Suprapubic skin (tissue), 3 donors: ENCODE data around the gene SRPK3.
"Not testable (repeated sequence)": the region's sequence is repeated elsewhere in the genome, so short reads cannot be mapped to it uniquely, and the experiment has no call there.

Experiments
- EP300 ChIP-seq: sonication (generic); formaldehyde crosslinking; IDR thresholded peaks from one replicate; pipeline ENCODE4 v1.6.1; 2017; ENCODE audit warnings: antibody characterized with exemption
- POLR2A ChIP-seq, 2 donors: fragments of 450-650 bp; IDR thresholded peaks; one replicate each; pipeline ENCODE4 v1.6.1; 2017; ENCODE audit warnings: antibody characterized with exemption in 2 of 2, mild to moderate bottlenecking in 2 of 2, moderate library complexity in 2 of 2
- TF ChIP-seq, protein P1 (sequence below), 2 donors: fragments of 200-600 bp in 1 of 2; fragments of 450-650 bp in 1 of 2; sonication (generic) in 1 of 2; IDR thresholded peaks; one replicate each; pipeline ENCODE4 v1.5.1; 2016 to 2019; ENCODE audit warnings: antibody characterized with exemption in 2 of 2, mild to moderate bottlenecking in 1 of 2, moderate library complexity in 1 of 2

DNA sequence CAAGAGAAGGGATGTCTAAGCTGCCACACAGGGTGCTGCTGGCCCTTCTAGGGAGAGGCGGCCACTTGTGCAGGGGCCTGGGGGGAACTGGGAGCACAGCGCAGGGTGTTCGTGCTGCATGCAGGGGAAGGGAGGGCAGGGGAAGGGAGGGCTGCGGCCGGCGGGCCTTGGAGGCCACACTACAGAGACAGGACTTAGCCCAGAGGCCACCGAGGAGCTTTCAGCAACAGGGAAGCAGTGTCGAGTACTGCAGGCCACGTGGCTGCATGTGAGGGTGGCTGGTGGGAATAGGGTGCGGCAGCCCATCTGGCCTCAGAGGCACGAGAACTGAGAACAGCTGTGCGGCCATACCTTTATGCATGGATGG is 35.8 kb upstream of the SRPK3 start:
- not testable (repeated sequence) for TF ChIP-seq POLR2A (IDR thresholded peaks at IDR 0.05); EP300
- TF ChIP-seq, protein P1, sequence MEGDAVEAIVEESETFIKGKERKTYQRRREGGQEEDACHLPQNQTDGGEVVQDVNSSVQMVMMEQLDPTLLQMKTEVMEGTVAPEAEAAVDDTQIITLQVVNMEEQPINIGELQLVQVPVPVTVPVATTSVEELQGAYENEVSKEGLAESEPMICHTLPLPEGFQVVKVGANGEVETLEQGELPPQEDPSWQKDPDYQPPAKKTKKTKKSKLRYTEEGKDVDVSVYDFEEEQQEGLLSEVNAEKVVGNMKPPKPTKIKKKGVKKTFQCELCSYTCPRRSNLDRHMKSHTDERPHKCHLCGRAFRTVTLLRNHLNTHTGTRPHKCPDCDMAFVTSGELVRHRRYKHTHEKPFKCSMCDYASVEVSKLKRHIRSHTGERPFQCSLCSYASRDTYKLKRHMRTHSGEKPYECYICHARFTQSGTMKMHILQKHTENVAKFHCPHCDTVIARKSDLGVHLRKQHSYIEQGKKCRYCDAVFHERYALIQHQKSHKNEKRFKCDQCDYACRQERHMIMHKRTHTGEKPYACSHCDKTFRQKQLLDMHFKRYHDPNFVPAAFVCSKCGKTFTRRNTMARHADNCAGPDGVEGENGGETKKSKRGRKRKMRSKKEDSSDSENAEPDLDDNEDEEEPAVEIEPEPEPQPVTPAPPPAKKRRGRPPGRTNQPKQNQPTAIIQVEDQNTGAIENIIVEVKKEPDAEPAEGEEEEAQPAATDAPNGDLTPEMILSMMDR (IDR thresholded peaks at IDR 0.05): not testable (repeated sequence)
